Osteoblast (primary cell): Measurements from ENCODE around the gene TAF3. TPM values are rescaled to one million over a fixed set of nuclear protein-coding genes. Genes with fewer than 3 reads are reported as not detected.

ENCODE experiments used
- DNase-seq: peaks from one replicate; pipeline ENCODE4 v3.0.0; 2011; ENCODE audit warnings: low spot score, mixed read lengths; ENCODE audit not compliant: insufficient read length; ENCODE audit errors: missing footprints
- H2AFZ ChIP-seq: 2 replicates; pipeline ENCODE4 v1.6.0; 2011; ENCODE audit warnings: mild to moderate bottlenecking, low read length
- H3K27ac ChIP-seq: 2 replicates; pipeline ENCODE4 v1.5.1; 2011; ENCODE audit warnings: mild to moderate bottlenecking, low read depth, low read length, moderate library complexity
- H3K27me3 ChIP-seq: 2 replicates; pipeline ENCODE4 v1.6.0; 2012; ENCODE audit warnings: mild to moderate bottlenecking, control low read depth, inconsistent platforms, low read length, moderate library complexity; ENCODE audit not compliant: insufficient read depth
- H3K36me3 ChIP-seq: 2 replicates; pipeline ENCODE4 v1.5.1; 2011; ENCODE audit warnings: mild to moderate bottlenecking, low read length, control low read depth, moderate library complexity; ENCODE audit not compliant: insufficient read depth
- H3K4me1 ChIP-seq: 2 replicates; pipeline ENCODE4 v1.5.1; 2011; ENCODE audit warnings: mild to moderate bottlenecking, low read length, control low read depth, moderate library complexity; ENCODE audit not compliant: insufficient read depth
- H3K4me2 ChIP-seq: 2 replicates; pipeline ENCODE4 v1.6.0; 2011; ENCODE audit warnings: mild to moderate bottlenecking, low read length; ENCODE audit not compliant: insufficient read depth
- H3K4me3 ChIP-seq: fragments of 200-600 bp; sonication (generic); 3 replicates; pipeline ENCODE4 v1.5.1; 2012; ENCODE audit warnings: mild to moderate bottlenecking, low read length, inconsistent platforms; ENCODE audit not compliant: insufficient read depth
- H3K79me2 ChIP-seq: 2 replicates; pipeline ENCODE4 v1.6.0; 2012; ENCODE audit warnings: mild to moderate bottlenecking, low read length, control low read depth, inconsistent platforms; ENCODE audit not compliant: insufficient read depth
- H3K9me3 ChIP-seq: 2 replicates; pipeline ENCODE4 v1.5.1; 2011; ENCODE audit warnings: low read depth, low read length, control low read depth
- H4K20me1 ChIP-seq: 2 replicates; pipeline ENCODE4 v1.6.0; 2012; ENCODE audit warnings: mild to moderate bottlenecking, low read length, control low read depth; ENCODE audit not compliant: insufficient read depth
- CTCF ChIP-seq: IDR thresholded peaks from 2 replicates; pipeline ENCODE4 v1.5.1; 2011; ENCODE audit warnings: mild to moderate bottlenecking, low read depth, low read length, moderate library complexity; ENCODE audit errors: extremely low read depth
- total RNA-seq: library from RNA; depleted of rRNA; stranded (reverse); fragments of >200 nt; gene quantifications from 2 replicates; pipeline ENCODE4 v1.2.3, GENCODE V29; 2012

The TAF3 gene
- total RNA-seq, 1 donor: 2.2 TPM

- no peaks in the 10 kb centered on the region for H3K27me3 ChIP-seq
- H3K4me1 ChIP-seq: no peaks in the 10 kb centered on the region
- H4K20me1 ChIP-seq: peaks cover 2% of the 10 kb centered on the region
- no peak overlapping the region for H3K4me2 ChIP-seq
- no peak for TF ChIP-seq CTCF
- no peak overlapping the region for H3K27ac ChIP-seq
- H3K36me3 ChIP-seq: no peaks in the 10 kb centered on the region
- no peak for DNase-seq
- no peaks in the 10 kb centered on the region for H3K79me2 ChIP-seq
- no peaks in the 10 kb centered on the region for H3K9me3 ChIP-seq
- H2AFZ ChIP-seq: no peak overlapping the region
- H3K4me3 ChIP-seq: no peak overlapping the region
Observed at GRCh38 chr10:7886056-7886455, 67.8 kb downstream of the TAF3 start.

GRCh38 chr10:7887174-7887816, 69.0 kb downstream of the TAF3 start:
- H3K4me1 ChIP-seq: no peaks in the 10 kb centered on the region
- H3K79me2 ChIP-seq: no peaks in the 10 kb centered on the region
- H3K27ac ChIP-seq: no peak overlapping the region
- H2AFZ ChIP-seq: no peak overlapping the region
- H3K27me3 ChIP-seq: no peaks in the 10 kb centered on the region
- no peak overlapping the region for H3K4me2 ChIP-seq
- peak; percentile 31 for DNase-seq
- no peak overlapping the region for H3K4me3 ChIP-seq
- TF ChIP-seq CTCF: no peak
- no peaks in the 10 kb centered on the region for H3K36me3 ChIP-seq
- peaks cover 2% of the 10 kb centered on the region for H4K20me1 ChIP-seq
- no peaks in the 10 kb centered on the region for H3K9me3 ChIP-seq

GRCh38 chr10:7889947-7890542, 71.7 kb downstream of the TAF3 start:
- Histone ChIP-seq H3K27ac (no peak overlapping the region), H2AFZ (no peak overlapping the region), H3K4me3 (no peak overlapping the region), H4K20me1 (no peaks in the 10 kb centered on the region), H3K27me3 (no peaks in the 10 kb centered on the region), H3K9me3 (no peaks in the 10 kb centered on the region), H3K79me2 (no peaks in the 10 kb centered on the region), H3K36me3 (no peaks in the 10 kb centered on the region), H3K4me1 (no peaks in the 10 kb centered on the region), H3K4me2 (no peak overlapping the region)
- no peak for DNase-seq
- no peak for TF ChIP-seq CTCF

- Histone ChIP-seq H3K9me3 (no peaks in the 10 kb centered on the region), H3K4me1 (no peaks in the 10 kb centered on the region), H3K4me2 (no peak overlapping the region), H3K36me3 (no peaks in the 10 kb centered on the region), H3K27me3 (no peaks in the 10 kb centered on the region), H3K27ac (no peak overlapping the region), H4K20me1 (no peaks in the 10 kb centered on the region), H2AFZ (no peak overlapping the region), H3K79me2 (no peaks in the 10 kb centered on the region), H3K4me3 (no peak overlapping the region)
- no peak for TF ChIP-seq CTCF
- no peak for DNase-seq
Observed at GRCh38 chr10:7890781-7891180, 72.5 kb downstream of the TAF3 start.
